ENCODE measurements around the gene PXN.
"Not testable (repeated sequence)": the region's sequence is repeated elsewhere in the genome, so short reads cannot be mapped to it uniquely, and the experiment has no call there.

Gene PXN

GRCh38 chr12:120225852-120226640, 39.5 kb downstream of the PXN start:
- no peak for DNase-seq (ENCODE audit: low read depth)

GRCh38 chr12:120225200-120225558, 40.4 kb downstream of the PXN start:
- no peak for DNase-seq (ENCODE audit: low read depth)

- no peak for DNase-seq (ENCODE audit: low read depth)
These were observed 41.0 kb downstream of the PXN start for GRCh38 chr12:120224304-120225199.

- DNase-seq (ENCODE audit: low read depth) = no peak
These were observed 41.8 kb downstream of the PXN start for GRCh38 chr12:120223458-120224303.

GRCh38 chr12:120222288-120222832, 43.2 kb downstream of the PXN start:
- DNase-seq (ENCODE audit: low read depth) = no peak

- no peak for DNase-seq (ENCODE audit: low read depth)
These were observed 44.0 kb downstream of the PXN start for GRCh38 chr12:120221576-120221900.

GRCh38 chr12:120220838-120221575, 44.5 kb downstream of the PXN start:
- no peak for DNase-seq (ENCODE audit: low read depth)

GRCh38 chr12:120218680-120219606, 46.6 kb downstream of the PXN start:
- no peak for DNase-seq (ENCODE audit: low read depth)

- no peak for DNase-seq (ENCODE audit: low read depth)
These were observed 48.6 kb downstream of the PXN start for GRCh38 chr12:120216742-120217605.

- no peak for DNase-seq (ENCODE audit: low read depth)
These were observed 49.5 kb downstream of the PXN start for GRCh38 chr12:120215766-120216735.

GRCh38 chr12:120215357-120215735, 50.2 kb downstream of the PXN start:
- DNase-seq (ENCODE audit: low read depth) = no peak

- DNase-seq (ENCODE audit: low read depth) = no peak
These were observed 50.7 kb downstream of the PXN start for GRCh38 chr12:120214626-120215356.

- no peak for DNase-seq (ENCODE audit: low read depth)
These were observed 51.8 kb downstream of the PXN start for GRCh38 chr12:120213758-120214157.

- DNase-seq (ENCODE audit: low read depth) = not testable (repeated sequence)
These were observed 52.3 kb downstream of the PXN start for GRCh38 chr12:120213182-120213581.

- no peak for DNase-seq (ENCODE audit: low read depth)
These were observed 53.2 kb downstream of the PXN start for GRCh38 chr12:120212301-120212700.

- no peak for DNase-seq (ENCODE audit: low read depth)
These were observed 53.6 kb downstream of the PXN start for GRCh38 chr12:120211904-120212283.

- DNase-seq (ENCODE audit: low read depth) = no peak
These were observed 54.2 kb downstream of the PXN start for GRCh38 chr12:120211243-120211903.

Measured in iris pigment epithelial cell (primary cell).